K562 (cell line): Measurements from ENCODE around the gene ELK4.

Experiments used
- ARNT ChIP-seq, 2 experiments: fragments of 450-650 bp; IDR thresholded peaks; 2 replicates each; pipeline ENCODE4 v1.6.1; 2016; ENCODE audit warnings: mild to moderate bottlenecking in 1 of 2
- ELF1 ChIP-seq: fragments of 200-800 bp; sonication (Bioruptor generic); IDR thresholded peaks from 2 replicates; pipeline ENCODE4 v1.6.1; 2016; ENCODE audit warnings: missing genetic modification characterization, missing compliant biosample characterization
- JUND ChIP-seq, 2 experiments: IDR thresholded peaks; 2 replicates in 1 of 2; 3 replicates in 1 of 2; pipeline ENCODE4 v1.6.1; 2011; ENCODE audit warnings: borderline replicate concordance in 2 of 2, low read depth in 2 of 2, low read length in 2 of 2, improper control_type of control experiment in 1 of 2, missing biosample characterization in 1 of 2, missing genetic modification characterization in 1 of 2, missing genetic modification reagents in 1 of 2
- RFX5 ChIP-seq: IDR thresholded peaks from 2 replicates; pipeline ENCODE4 v1.6.1; 2011; ENCODE audit warnings: low read depth, mild to moderate bottlenecking, improper control_type of control experiment, low read length
- TARDBP ChIP-seq: fragments of 450-650 bp; IDR thresholded peaks from 2 replicates; pipeline ENCODE4 v1.6.1; 2016
- ZNF644 ChIP-seq: fragments of 200-800 bp; sonication (Bioruptor generic); IDR thresholded peaks from 2 replicates; pipeline ENCODE4 v1.6.1; 2016; ENCODE audit warnings: low read depth, missing genetic modification characterization, missing compliant biosample characterization
- TF ChIP-seq, protein P1 (sequence below), 3 experiments: IDR thresholded peaks in 2 of 3; conservative IDR thresholded peaks in 1 of 3; 2 replicates each; pipeline ENCODE4 v1.5.1; 2011 to 2012; ENCODE audit warnings: low read length in 3 of 3, mild to moderate bottlenecking in 3 of 3, control low read depth in 2 of 3, improper control_type of control experiment in 1 of 3, inconsistent platforms in 1 of 3, low read depth in 1 of 3, mixed read lengths in 1 of 3, moderate library complexity in 1 of 3; ENCODE audit not compliant: insufficient read depth in 2 of 3
- TF ChIP-seq, protein P2 (sequence below): sonication (generic); formaldehyde crosslinking; IDR thresholded peaks from 2 replicates; pipeline ENCODE4 v1.9.0; 2022; ENCODE audit warnings: mild to moderate bottlenecking, missing genetic modification reagents

DNA sequence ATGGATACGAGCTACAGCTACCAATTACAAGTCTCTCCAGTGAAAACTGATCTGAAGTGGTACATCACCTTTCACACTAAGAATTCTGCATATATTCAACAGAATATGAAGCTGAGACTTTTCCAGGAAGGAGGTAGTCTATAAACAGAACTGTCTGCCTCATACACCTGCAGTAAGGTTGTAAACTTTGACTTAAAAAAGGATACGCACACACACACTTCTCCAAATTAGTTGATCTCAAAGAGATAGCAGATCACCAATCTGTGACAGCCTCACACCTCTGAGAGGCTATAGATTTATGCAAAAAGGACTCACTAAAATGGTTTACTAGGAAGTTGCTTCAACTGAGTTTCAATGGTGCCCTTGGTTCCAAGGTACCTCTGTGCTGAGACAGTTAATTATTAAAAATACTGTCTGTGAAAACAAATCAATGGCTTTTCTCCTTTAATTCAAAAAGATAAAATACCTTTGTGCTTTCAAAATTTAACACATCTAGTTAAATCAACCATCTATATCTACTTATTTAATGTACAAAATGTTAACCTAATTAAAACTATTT lies 17.9 kb downstream of the ELK4 start:
- TF ChIP-seq, protein P1, sequence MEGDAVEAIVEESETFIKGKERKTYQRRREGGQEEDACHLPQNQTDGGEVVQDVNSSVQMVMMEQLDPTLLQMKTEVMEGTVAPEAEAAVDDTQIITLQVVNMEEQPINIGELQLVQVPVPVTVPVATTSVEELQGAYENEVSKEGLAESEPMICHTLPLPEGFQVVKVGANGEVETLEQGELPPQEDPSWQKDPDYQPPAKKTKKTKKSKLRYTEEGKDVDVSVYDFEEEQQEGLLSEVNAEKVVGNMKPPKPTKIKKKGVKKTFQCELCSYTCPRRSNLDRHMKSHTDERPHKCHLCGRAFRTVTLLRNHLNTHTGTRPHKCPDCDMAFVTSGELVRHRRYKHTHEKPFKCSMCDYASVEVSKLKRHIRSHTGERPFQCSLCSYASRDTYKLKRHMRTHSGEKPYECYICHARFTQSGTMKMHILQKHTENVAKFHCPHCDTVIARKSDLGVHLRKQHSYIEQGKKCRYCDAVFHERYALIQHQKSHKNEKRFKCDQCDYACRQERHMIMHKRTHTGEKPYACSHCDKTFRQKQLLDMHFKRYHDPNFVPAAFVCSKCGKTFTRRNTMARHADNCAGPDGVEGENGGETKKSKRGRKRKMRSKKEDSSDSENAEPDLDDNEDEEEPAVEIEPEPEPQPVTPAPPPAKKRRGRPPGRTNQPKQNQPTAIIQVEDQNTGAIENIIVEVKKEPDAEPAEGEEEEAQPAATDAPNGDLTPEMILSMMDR (IDR thresholded peaks at IDR 0.05 in 2 of 3, conservative IDR thresholded peaks at IDR 0.05 in 1 of 3; ENCODE audit: insufficient read depth in 2 of 3, low read depth in 1 of 3, low read length in 3 of 3) = no peak
- no peak for TF ChIP-seq ELF1 (tag)
- no peak for TF ChIP-seq JUND (IDR thresholded peaks at IDR 0.05; ENCODE audit: borderline replicate concordance, low read depth, low read length)
- TF ChIP-seq JUND (tag; IDR thresholded peaks at IDR 0.05; ENCODE audit: borderline replicate concordance, low read depth, low read length) = no peak
- TF ChIP-seq ZNF644 = no peak
- no peak for TF ChIP-seq ARNT (IDR thresholded peaks at IDR 0.05)
- no peak for TF ChIP-seq RFX5
- TF ChIP-seq, protein P2, sequence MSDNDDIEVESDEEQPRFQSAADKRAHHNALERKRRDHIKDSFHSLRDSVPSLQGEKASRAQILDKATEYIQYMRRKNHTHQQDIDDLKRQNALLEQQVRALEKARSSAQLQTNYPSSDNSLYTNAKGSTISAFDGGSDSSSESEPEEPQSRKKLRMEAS (CRISPR knock-in tag) = no peak
- no peak for TF ChIP-seq TARDBP
